GM12878 (cell line): ENCODE measurements around the gene HID1. TPM values are rescaled to one million over a fixed set of nuclear protein-coding genes. Genes with fewer than 3 reads are reported as not detected.

ENCODE experiments used
- BRCA1 ChIP-seq: IDR thresholded peaks from 2 replicates; pipeline ENCODE4 v1.6.1; 2011; ENCODE audit warnings: low read depth, low read length, improper control_type of control experiment
- EED ChIP-seq: sonication (generic); IDR thresholded peaks from 2 replicates; pipeline ENCODE4 v1.6.1; 2016; ENCODE audit warnings: antibody characterized with exemption, low read depth
- HCFC1 ChIP-seq: fragments of 150-350 bp; IDR thresholded peaks from 2 replicates; pipeline ENCODE4 v1.6.1; 2014; ENCODE audit warnings: low read length
- JUND ChIP-seq: IDR thresholded peaks from 2 replicates; pipeline ENCODE4 v1.6.1; 2012; ENCODE audit warnings: low read depth, mild to moderate bottlenecking, low read length, improper control_type of control experiment, moderate library complexity
- KAT2A ChIP-seq: conservative IDR thresholded peaks from 2 replicates; pipeline ENCODE4 v1.6.1; 2011; ENCODE audit warnings: low read depth, low read length; ENCODE audit not compliant: control insufficient read depth
- NRF1 ChIP-seq: conservative IDR thresholded peaks from 2 replicates; pipeline ENCODE4 v1.6.1; 2011; ENCODE audit warnings: mild to moderate bottlenecking, low read depth, low read length, improper control_type of control experiment
- RUNX3 ChIP-seq: IDR thresholded peaks from 2 replicates; pipeline ENCODE4 v1.6.1; 2012; ENCODE audit warnings: low read length, inconsistent platforms
- SMAD5 ChIP-seq: IDR thresholded peaks from 2 replicates; pipeline ENCODE4 v1.6.1; 2016; ENCODE audit warnings: antibody characterized with exemption, low read depth
- SREBF2 ChIP-seq: IDR thresholded peaks from 2 replicates; pipeline ENCODE4 v1.6.1; 2012; ENCODE audit warnings: mild to moderate bottlenecking, low read length
- TARDBP ChIP-seq: IDR thresholded peaks from 2 replicates; pipeline ENCODE4 v1.6.1; 2016; ENCODE audit warnings: borderline replicate concordance
- polyA plus RNA-seq, 11 experiments: library from polyadenylated mRNA; depleted of rRNA in 4 of 11; unstranded in 6 of 11; stranded (reverse) in 5 of 11; fragments of >200 nt; fragmentation: Nextera tagmentation in 4 of 11; fragmentation: Illumina TruSeq in 1 of 11; extraction: Ambion mirVana in 4 of 11; extraction: Trizol in 1 of 11; gene quantifications; 1 replicate in 1 of 11; 2 replicates in 10 of 11; pipeline versions ENCODE4 v1.2.1 to v1.2.3, GENCODE V29; 2011 to 2016; ENCODE audit warnings: inconsistent platforms in 2 of 11, missing spikeins in 2 of 11, low read depth in 1 of 11
- total RNA-seq, 4 experiments: library from RNA; depleted of rRNA in 3 of 4; stranded (reverse); fragments of >200 nt in 3 of 4; fragmentation: Illumina TruSeq in 1 of 4; extraction: Trizol in 1 of 4; gene quantifications; 2 replicates each; pipeline versions ENCODE4 v1.2.1 to v1.2.3, GENCODE V29; 2013 to 2021
- TF ChIP-seq, protein P1 (sequence below): fragments of 450-650 bp; IDR thresholded peaks from 2 replicates; pipeline ENCODE4 v1.6.1; 2016; ENCODE audit warnings: mild to moderate bottlenecking, moderate library complexity, borderline replicate concordance
- TF ChIP-seq, protein P2 (sequence below): fragments of 450-650 bp; IDR thresholded peaks from 2 replicates; pipeline ENCODE4 v1.6.1; 2017; ENCODE audit warnings: mild to moderate bottlenecking, low read depth, inconsistent platforms; ENCODE audit not compliant: poor library complexity, severe bottlenecking
- TF ChIP-seq, protein P3 (sequence below): fragments of 450-650 bp; IDR thresholded peaks from 2 replicates; pipeline ENCODE4 v1.6.1; 2017; ENCODE audit warnings: low read depth, mild to moderate bottlenecking, moderate library complexity
- TF ChIP-seq, protein P4 (sequence below): IDR thresholded peaks from 2 replicates; pipeline ENCODE4 v1.6.1; 2012; ENCODE audit warnings: improper control_type of control experiment, low read depth, low read length; ENCODE audit not compliant: insufficient replicate concordance

Gene HID1
- total and polyA plus RNA-seq, 10 of the 15 experiments (the other 5 are each of a cell fraction or from before 2014, with no cell fraction given), result 0.04 to 0.77 (median 0.32) TPM; not detected in 2

DNA sequence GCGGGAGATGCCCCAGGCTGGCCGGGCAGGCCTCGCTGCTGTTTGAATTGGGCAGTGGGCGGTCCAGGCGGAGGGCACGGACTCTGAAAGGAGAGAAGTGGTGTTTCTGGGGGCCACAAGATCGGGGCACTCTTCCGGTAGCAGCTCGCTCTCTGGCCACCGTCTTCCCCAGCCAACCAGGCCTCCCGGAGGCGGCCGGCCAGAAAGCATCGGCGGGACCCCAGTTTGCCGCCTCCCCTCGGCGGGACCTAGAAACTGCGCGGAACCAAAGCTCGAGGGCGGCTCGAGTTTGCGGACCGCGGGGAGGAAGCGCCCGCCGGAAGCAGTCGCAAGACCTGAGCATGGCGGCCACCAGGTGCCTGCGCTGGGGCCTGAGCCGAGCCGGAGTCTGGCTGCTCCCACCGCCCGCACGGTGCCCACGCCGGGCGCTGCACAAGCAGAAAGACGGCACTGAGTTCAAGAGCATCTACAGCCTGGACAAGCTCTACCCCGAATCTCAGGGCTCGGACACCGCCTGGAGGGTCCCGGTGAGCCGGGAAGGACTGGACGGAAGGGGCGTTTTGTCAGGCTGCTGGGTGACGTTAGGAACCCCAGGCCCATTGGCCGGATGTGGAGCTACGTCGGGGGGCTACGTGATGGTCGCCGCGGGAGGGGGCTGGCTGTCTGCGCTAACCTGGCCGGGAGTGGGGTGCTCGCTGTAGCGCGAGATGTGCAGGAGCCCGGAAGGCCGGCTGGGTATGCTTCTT is 40.0 kb upstream of the HID1 start, which contains the start of gene MRPL58 (continued):
- TF ChIP-seq, protein P1, sequence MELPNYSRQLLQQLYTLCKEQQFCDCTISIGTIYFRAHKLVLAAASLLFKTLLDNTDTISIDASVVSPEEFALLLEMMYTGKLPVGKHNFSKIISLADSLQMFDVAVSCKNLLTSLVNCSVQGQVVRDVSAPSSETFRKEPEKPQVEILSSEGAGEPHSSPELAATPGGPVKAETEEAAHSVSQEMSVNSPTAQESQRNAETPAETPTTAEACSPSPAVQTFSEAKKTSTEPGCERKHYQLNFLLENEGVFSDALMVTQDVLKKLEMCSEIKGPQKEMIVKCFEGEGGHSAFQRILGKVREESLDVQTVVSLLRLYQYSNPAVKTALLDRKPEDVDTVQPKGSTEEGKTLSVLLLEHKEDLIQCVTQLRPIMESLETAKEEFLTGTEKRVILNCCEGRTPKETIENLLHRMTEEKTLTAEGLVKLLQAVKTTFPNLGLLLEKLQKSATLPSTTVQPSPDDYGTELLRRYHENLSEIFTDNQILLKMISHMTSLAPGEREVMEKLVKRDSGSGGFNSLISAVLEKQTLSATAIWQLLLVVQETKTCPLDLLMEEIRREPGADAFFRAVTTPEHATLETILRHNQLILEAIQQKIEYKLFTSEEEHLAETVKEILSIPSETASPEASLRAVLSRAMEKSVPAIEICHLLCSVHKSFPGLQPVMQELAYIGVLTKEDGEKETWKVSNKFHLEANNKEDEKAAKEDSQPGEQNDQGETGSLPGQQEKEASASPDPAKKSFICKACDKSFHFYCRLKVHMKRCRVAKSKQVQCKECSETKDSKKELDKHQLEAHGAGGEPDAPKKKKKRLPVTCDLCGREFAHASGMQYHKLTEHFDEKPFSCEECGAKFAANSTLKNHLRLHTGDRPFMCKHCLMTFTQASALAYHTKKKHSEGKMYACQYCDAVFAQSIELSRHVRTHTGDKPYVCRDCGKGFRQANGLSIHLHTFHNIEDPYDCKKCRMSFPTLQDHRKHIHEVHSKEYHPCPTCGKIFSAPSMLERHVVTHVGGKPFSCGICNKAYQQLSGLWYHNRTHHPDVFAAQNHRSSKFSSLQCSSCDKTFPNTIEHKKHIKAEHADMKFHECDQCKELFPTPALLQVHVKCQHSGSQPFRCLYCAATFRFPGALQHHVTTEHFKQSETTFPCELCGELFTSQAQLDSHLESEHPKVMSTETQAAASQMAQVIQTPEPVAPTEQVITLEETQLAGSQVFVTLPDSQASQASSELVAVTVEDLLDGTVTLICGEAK, result peak; percentile 97
- TF ChIP-seq, protein P2, sequence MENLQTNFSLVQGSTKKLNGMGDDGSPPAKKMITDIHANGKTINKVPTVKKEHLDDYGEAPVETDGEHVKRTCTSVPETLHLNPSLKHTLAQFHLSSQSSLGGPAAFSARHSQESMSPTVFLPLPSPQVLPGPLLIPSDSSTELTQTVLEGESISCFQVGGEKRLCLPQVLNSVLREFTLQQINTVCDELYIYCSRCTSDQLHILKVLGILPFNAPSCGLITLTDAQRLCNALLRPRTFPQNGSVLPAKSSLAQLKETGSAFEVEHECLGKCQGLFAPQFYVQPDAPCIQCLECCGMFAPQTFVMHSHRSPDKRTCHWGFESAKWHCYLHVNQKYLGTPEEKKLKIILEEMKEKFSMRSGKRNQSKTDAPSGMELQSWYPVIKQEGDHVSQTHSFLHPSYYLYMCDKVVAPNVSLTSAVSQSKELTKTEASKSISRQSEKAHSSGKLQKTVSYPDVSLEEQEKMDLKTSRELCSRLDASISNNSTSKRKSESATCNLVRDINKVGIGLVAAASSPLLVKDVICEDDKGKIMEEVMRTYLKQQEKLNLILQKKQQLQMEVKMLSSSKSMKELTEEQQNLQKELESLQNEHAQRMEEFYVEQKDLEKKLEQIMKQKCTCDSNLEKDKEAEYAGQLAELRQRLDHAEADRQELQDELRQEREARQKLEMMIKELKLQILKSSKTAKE, result no peak
- 0 out of 2 replicates have a peak, but pooled peaks have one; percentile 43 for TF ChIP-seq SREBF2
- TF ChIP-seq KAT2A, result no peak
- TF ChIP-seq JUND, result no peak
- TF ChIP-seq, protein P3, sequence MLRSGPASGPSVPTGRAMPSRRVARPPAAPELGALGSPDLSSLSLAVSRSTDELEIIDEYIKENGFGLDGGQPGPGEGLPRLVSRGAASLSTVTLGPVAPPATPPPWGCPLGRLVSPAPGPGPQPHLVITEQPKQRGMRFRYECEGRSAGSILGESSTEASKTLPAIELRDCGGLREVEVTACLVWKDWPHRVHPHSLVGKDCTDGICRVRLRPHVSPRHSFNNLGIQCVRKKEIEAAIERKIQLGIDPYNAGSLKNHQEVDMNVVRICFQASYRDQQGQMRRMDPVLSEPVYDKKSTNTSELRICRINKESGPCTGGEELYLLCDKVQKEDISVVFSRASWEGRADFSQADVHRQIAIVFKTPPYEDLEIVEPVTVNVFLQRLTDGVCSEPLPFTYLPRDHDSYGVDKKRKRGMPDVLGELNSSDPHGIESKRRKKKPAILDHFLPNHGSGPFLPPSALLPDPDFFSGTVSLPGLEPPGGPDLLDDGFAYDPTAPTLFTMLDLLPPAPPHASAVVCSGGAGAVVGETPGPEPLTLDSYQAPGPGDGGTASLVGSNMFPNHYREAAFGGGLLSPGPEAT, result peak; percentile 83; the same call in 1 of the 2 replicates
- peak; percentile 46; the same call in 1 of the 2 replicates for TF ChIP-seq SMAD5
- TF ChIP-seq NRF1, result 0 out of 2 replicates have a peak, but pooled peaks have one; percentile 12
- peak; percentile 84 for TF ChIP-seq HCFC1
- no peak; the same call in 1 of the 2 replicates for TF ChIP-seq TARDBP
- TF ChIP-seq BRCA1, result 0 out of 2 replicates have a peak, but pooled peaks have one; percentile 27
- peak; percentile 80 for TF ChIP-seq RUNX3
- TF ChIP-seq, protein P4, sequence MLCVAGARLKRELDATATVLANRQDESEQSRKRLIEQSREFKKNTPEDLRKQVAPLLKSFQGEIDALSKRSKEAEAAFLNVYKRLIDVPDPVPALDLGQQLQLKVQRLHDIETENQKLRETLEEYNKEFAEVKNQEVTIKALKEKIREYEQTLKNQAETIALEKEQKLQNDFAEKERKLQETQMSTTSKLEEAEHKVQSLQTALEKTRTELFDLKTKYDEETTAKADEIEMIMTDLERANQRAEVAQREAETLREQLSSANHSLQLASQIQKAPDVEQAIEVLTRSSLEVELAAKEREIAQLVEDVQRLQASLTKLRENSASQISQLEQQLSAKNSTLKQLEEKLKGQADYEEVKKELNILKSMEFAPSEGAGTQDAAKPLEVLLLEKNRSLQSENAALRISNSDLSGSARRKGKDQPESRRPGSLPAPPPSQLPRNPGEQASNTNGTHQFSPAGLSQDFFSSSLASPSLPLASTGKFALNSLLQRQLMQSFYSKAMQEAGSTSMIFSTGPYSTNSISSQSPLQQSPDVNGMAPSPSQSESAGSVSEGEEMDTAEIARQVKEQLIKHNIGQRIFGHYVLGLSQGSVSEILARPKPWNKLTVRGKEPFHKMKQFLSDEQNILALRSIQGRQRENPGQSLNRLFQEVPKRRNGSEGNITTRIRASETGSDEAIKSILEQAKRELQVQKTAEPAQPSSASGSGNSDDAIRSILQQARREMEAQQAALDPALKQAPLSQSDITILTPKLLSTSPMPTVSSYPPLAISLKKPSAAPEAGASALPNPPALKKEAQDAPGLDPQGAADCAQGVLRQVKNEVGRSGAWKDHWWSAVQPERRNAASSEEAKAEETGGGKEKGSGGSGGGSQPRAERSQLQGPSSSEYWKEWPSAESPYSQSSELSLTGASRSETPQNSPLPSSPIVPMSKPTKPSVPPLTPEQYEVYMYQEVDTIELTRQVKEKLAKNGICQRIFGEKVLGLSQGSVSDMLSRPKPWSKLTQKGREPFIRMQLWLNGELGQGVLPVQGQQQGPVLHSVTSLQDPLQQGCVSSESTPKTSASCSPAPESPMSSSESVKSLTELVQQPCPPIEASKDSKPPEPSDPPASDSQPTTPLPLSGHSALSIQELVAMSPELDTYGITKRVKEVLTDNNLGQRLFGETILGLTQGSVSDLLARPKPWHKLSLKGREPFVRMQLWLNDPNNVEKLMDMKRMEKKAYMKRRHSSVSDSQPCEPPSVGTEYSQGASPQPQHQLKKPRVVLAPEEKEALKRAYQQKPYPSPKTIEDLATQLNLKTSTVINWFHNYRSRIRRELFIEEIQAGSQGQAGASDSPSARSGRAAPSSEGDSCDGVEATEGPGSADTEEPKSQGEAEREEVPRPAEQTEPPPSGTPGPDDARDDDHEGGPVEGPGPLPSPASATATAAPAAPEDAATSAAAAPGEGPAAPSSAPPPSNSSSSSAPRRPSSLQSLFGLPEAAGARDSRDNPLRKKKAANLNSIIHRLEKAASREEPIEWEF, result no peak
- peak; percentile 50; the same call in 1 of the 2 replicates for TF ChIP-seq EED
